Peyer's patch (tissue), 4 donors: ENCODE results near the gene PLB1.

ENCODE experiments used
- POLR2A ChIP-seq, 2 donors: fragments of 450-650 bp; IDR thresholded peaks; one replicate each; pipeline ENCODE4 v1.5.1; 2017; ENCODE audit warnings: antibody characterized with exemption in 2 of 2, mild to moderate bottlenecking in 2 of 2, moderate library complexity in 2 of 2
- TF ChIP-seq, protein P1 (sequence below), 6 experiments: fragments of 450-650 bp in 4 of 6; fragments of 200-600 bp in 2 of 6; sonication (generic) in 1 of 6; IDR thresholded peaks; one replicate each; pipeline ENCODE4 v1.5.1; 2017 to 2019; ENCODE audit warnings: antibody characterized with exemption in 6 of 6, mild to moderate bottlenecking in 3 of 6, moderate library complexity in 1 of 6

DNA sequence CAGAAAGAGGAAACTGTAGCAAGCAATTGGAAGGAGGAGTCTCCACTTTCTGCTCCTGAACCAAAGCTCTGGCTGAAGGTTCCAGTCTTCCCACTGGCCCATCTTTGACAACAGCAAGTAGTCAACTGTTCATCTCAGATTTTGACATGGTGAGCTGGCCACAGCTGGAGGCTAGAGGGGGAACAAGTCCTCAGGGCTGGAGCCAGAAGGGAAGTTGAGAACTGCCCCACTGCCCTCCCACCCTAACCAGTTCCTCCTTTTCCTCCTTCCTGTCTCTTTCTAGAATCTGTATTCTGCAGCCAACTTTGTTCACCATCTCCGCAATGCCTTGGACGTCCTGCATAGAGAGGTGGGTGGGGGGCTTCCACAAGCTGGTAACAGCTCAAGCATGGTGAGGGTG is 105.8 kb downstream of the PLB1 start:
- TF ChIP-seq, protein P1, sequence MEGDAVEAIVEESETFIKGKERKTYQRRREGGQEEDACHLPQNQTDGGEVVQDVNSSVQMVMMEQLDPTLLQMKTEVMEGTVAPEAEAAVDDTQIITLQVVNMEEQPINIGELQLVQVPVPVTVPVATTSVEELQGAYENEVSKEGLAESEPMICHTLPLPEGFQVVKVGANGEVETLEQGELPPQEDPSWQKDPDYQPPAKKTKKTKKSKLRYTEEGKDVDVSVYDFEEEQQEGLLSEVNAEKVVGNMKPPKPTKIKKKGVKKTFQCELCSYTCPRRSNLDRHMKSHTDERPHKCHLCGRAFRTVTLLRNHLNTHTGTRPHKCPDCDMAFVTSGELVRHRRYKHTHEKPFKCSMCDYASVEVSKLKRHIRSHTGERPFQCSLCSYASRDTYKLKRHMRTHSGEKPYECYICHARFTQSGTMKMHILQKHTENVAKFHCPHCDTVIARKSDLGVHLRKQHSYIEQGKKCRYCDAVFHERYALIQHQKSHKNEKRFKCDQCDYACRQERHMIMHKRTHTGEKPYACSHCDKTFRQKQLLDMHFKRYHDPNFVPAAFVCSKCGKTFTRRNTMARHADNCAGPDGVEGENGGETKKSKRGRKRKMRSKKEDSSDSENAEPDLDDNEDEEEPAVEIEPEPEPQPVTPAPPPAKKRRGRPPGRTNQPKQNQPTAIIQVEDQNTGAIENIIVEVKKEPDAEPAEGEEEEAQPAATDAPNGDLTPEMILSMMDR (IDR thresholded peaks at IDR 0.05): no peak
- TF ChIP-seq POLR2A (IDR thresholded peaks at IDR 0.05): no peak
